Keratinocyte (primary cell): ENCODE data around the gene ACRBP. TPM values are rescaled to one million over a fixed set of nuclear protein-coding genes. Genes with fewer than 3 reads are reported as not detected.

Experiments used
- DNase-seq: peaks from one replicate; pipeline ENCODE4 v3.0.0-alpha.2; 2011; ENCODE audit warnings: low read depth, missing footprints, low spot score
- FAIRE-seq: peaks from 2 replicates; lab custom pipeline; 2011; peaks lifted over from hg19 to GRCh38; lab: Jason Lieb, UNC
- H2AFZ ChIP-seq: 2 replicates; pipeline ENCODE4 v1.6.0; 2012; ENCODE audit warnings: low read length, control low read depth, inconsistent platforms; ENCODE audit not compliant: control insufficient read depth
- H3K27ac ChIP-seq: 2 replicates; pipeline ENCODE4 v1.5.1; 2011; ENCODE audit warnings: low read length; ENCODE audit not compliant: control insufficient read depth, insufficient read depth
- H3K27me3 ChIP-seq: 3 replicates; pipeline ENCODE4 v1.6.0; 2011; ENCODE audit warnings: low read length; ENCODE audit not compliant: control insufficient read depth, insufficient read depth; ENCODE audit errors: extremely low read depth
- H3K36me3 ChIP-seq, 2 experiments: 2 replicates in 1 of 2; 3 replicates in 1 of 2; pipeline ENCODE4 v1.5.1; 2011; ENCODE audit warnings: low read length in 2 of 2, mild to moderate bottlenecking in 1 of 2; ENCODE audit not compliant: control insufficient read depth in 2 of 2, insufficient read depth in 2 of 2; ENCODE audit errors: extremely low read depth in 1 of 2
- H3K4me1 ChIP-seq: 3 replicates; pipeline ENCODE4 v1.5.1; 2011; ENCODE audit warnings: low read length; ENCODE audit not compliant: control insufficient read depth, insufficient read depth; ENCODE audit errors: extremely low read depth
- H3K4me2 ChIP-seq: 3 replicates; pipeline ENCODE4 v1.6.0; 2011; ENCODE audit warnings: low read depth, low read length; ENCODE audit not compliant: control insufficient read depth, insufficient read depth; ENCODE audit errors: extremely low read depth
- H3K4me3 ChIP-seq, 3 experiments: fragments of 200-600 bp in 1 of 3; sonication (generic) in 1 of 3; 2 replicates in 2 of 3; 3 replicates in 1 of 3; pipeline ENCODE4 v1.5.1; 2011 to 2016; ENCODE audit warnings: low read length in 3 of 3, mild to moderate bottlenecking in 3 of 3, control low read depth in 2 of 3, inconsistent platforms in 1 of 3, low read depth in 1 of 3, mixed read lengths in 1 of 3, mixed run types in 1 of 3, moderate library complexity in 1 of 3; ENCODE audit not compliant: control insufficient read depth in 2 of 3, insufficient read depth in 2 of 3; ENCODE audit errors: extremely low read depth in 1 of 3
- H3K79me2 ChIP-seq: 2 replicates; pipeline ENCODE4 v1.6.0; 2012; ENCODE audit warnings: low read length; ENCODE audit not compliant: control insufficient read depth, insufficient read depth
- H3K9ac ChIP-seq: 3 replicates; pipeline ENCODE4 v1.6.0; 2011; ENCODE audit warnings: low read length; ENCODE audit not compliant: control insufficient read depth, insufficient read depth; ENCODE audit errors: extremely low read depth
- H3K9me1 ChIP-seq: 3 replicates; pipeline ENCODE4 v1.6.0; 2011; ENCODE audit warnings: low read length; ENCODE audit not compliant: control insufficient read depth, insufficient read depth; ENCODE audit errors: extremely low read depth
- H3K9me3 ChIP-seq: 2 replicates; pipeline ENCODE4 v1.5.1; 2012; ENCODE audit warnings: low read depth, low read length; ENCODE audit not compliant: control insufficient read depth
- H4K20me1 ChIP-seq: 3 replicates; pipeline ENCODE4 v1.6.0; 2011; ENCODE audit warnings: low read length; ENCODE audit not compliant: control insufficient read depth, insufficient read depth; ENCODE audit errors: extremely low read depth
- EZH2 ChIP-seq: IDR thresholded peaks from one replicate; pipeline ENCODE4 v1.6.1; 2012; ENCODE audit warnings: inconsistent platforms, mild to moderate bottlenecking, low read length, moderate library complexity
- dilution Hi-C: fragments of 300-500 bp; cut with MboI; formaldehyde crosslinking; loops from one replicate; pipeline ENCODE4 v1.7.0; 2020; ENCODE audit warnings: low sequenced_read_pairs; ENCODE audit not compliant: extremely low pct_ligation_motif_present
- polyA plus RNA-seq, 5 experiments: library from polyadenylated mRNA; depleted of rRNA in 3 of 5; stranded (reverse) in 3 of 5; stranded (forward) in 1 of 5; unstranded in 1 of 5; fragments of >200 nt; gene quantifications; 1 replicate in 1 of 5; 2 replicates in 3 of 5; 3 replicates in 1 of 5; pipeline versions ENCODE4 v1.2.1 to v1.2.3, GENCODE V29; 2011 to 2012; ENCODE audit warnings: missing spikeins in 2 of 5, low read depth in 1 of 5, low replicate concordance in 1 of 5
- TF ChIP-seq, protein P1 (sequence below), 3 experiments: IDR thresholded peaks in 1 of 3; conservative IDR thresholded peaks in 1 of 3; optimal IDR thresholded peaks in 1 of 3; 2 replicates in 2 of 3; 3 replicates in 1 of 3; pipeline versions ENCODE3 to v1.5.1; 2011; ENCODE audit warnings: low read length in 3 of 3, mild to moderate bottlenecking in 3 of 3, moderate library complexity in 2 of 3, control low read depth in 1 of 3, inconsistent platforms in 1 of 3; ENCODE audit not compliant: insufficient read depth in 2 of 3; ENCODE audit errors: extremely low read depth in 1 of 3

Gene ACRBP
- polyA plus RNA-seq, 1 donor (not counting 4 experiments of a cell fraction or from before 2014, with no cell fraction given) = 0.09 TPM

DNA sequence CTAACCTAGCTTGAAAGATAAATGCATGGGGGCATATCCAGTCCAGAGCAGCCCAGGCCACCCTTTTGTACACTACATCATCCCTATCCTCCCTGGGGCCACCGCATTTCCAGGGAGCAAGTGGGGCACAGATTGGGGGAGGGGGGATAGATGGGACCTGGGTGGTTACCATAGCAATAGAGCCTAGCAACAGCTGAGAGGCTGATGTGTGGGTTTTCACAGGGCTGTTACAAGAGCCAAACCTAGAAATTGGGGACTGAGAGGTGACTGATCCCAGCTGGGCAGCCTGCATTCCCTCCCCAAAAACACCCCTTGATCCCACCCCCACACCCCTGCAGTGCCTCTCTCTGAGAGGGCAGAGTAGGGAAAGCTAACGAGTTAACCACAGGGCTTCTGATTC lies 45.7 kb upstream of the ACRBP start:
- H3K9me1 ChIP-seq = no peaks in the 10 kb centered on the region
- H3K4me1 ChIP-seq = peaks cover 16% of the 10 kb centered on the region
- no peak overlapping the region for H2AFZ ChIP-seq
- dilution Hi-C loops = no loop called here
- DNase-seq (no peak), FAIRE-seq (no peak)
- no peak overlapping the region for H3K4me3 ChIP-seq
- peaks cover under 1% of the 10 kb centered on the region for H3K27me3 ChIP-seq
- H3K27ac ChIP-seq = no peak overlapping the region
- H3K36me3 ChIP-seq = no peaks in the 10 kb centered on the region
- H3K79me2 ChIP-seq = peaks cover 23% of the 10 kb centered on the region
- no peak overlapping the region for H3K9ac ChIP-seq
- no peak overlapping the region for H3K4me2 ChIP-seq
- TF ChIP-seq EZH2 = no peak
- TF ChIP-seq, protein P1, sequence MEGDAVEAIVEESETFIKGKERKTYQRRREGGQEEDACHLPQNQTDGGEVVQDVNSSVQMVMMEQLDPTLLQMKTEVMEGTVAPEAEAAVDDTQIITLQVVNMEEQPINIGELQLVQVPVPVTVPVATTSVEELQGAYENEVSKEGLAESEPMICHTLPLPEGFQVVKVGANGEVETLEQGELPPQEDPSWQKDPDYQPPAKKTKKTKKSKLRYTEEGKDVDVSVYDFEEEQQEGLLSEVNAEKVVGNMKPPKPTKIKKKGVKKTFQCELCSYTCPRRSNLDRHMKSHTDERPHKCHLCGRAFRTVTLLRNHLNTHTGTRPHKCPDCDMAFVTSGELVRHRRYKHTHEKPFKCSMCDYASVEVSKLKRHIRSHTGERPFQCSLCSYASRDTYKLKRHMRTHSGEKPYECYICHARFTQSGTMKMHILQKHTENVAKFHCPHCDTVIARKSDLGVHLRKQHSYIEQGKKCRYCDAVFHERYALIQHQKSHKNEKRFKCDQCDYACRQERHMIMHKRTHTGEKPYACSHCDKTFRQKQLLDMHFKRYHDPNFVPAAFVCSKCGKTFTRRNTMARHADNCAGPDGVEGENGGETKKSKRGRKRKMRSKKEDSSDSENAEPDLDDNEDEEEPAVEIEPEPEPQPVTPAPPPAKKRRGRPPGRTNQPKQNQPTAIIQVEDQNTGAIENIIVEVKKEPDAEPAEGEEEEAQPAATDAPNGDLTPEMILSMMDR (optimal IDR thresholded peaks at IDR 0.05 in 1 of 3, IDR thresholded peaks at IDR 0.05 in 1 of 3, conservative IDR thresholded peaks at IDR 0.05 in 1 of 3; ENCODE audit: extremely low read depth in 1 of 3, insufficient read depth in 2 of 3, low read length in 3 of 3) = no peak
- no peaks in the 10 kb centered on the region for H4K20me1 ChIP-seq
- H3K9me3 ChIP-seq = no peaks in the 10 kb centered on the region

GRCh38 chr12:6691473-6691872 lies 44.2 kb upstream of the ACRBP start:
- no peaks in the 10 kb centered on the region for H3K27me3 ChIP-seq
- H3K36me3 ChIP-seq = no peaks in the 10 kb centered on the region
- no peak overlapping the region for H3K4me3 ChIP-seq
- no peaks in the 10 kb centered on the region for H3K9me3 ChIP-seq
- peaks cover 21% of the 10 kb centered on the region for H3K4me1 ChIP-seq
- TF ChIP-seq EZH2 = no peak
- TF ChIP-seq, protein P1 (optimal IDR thresholded peaks at IDR 0.05 in 1 of 3, IDR thresholded peaks at IDR 0.05 in 1 of 3, conservative IDR thresholded peaks at IDR 0.05 in 1 of 3; ENCODE audit: extremely low read depth in 1 of 3, insufficient read depth in 2 of 3, low read length in 3 of 3) = no peak
- DNase-seq (no peak), FAIRE-seq (peak; percentile 20)
- no peaks in the 10 kb centered on the region for H4K20me1 ChIP-seq
- H3K9ac ChIP-seq = no peak overlapping the region
- dilution Hi-C loops = no loop called here
- H3K27ac ChIP-seq = no peak overlapping the region
- no peak overlapping the region for H3K4me2 ChIP-seq
- H3K79me2 ChIP-seq = peaks cover 36% of the 10 kb centered on the region
- no peak overlapping the region for H2AFZ ChIP-seq
- no peaks in the 10 kb centered on the region for H3K9me1 ChIP-seq
